Measurements from ENCODE around the gene KCNMB1.

The KCNMB1 gene

DNA sequence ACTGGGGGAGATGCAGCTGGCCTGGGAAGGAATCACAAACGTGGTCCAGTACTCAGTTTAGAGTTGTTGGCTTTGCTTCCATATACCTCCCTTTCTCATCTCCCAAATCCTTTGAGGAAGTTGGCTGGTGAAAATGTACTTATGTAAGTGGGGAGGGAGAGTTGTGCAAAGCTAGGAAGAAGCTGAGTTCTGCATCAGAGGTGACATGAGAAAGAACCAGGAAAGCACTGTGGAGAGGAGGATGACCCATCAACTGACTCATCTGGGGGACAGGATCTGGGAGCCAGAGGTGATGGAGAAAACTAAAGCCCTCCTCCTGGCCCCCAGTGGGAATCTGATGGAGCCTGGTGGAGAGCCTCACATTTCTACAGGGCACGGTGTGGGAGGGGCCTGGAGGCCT, 16.2 kb downstream of the KCNMB1 start:
- no peak for DNase-seq

- DNase-seq: no peak
Measured at GRCh38 chr5:170368586-170368985, 20.6 kb downstream of the KCNMB1 start.

GRCh38 chr5:170366276-170366675, 22.9 kb downstream of the KCNMB1 start:
- no peak for DNase-seq

DNA sequence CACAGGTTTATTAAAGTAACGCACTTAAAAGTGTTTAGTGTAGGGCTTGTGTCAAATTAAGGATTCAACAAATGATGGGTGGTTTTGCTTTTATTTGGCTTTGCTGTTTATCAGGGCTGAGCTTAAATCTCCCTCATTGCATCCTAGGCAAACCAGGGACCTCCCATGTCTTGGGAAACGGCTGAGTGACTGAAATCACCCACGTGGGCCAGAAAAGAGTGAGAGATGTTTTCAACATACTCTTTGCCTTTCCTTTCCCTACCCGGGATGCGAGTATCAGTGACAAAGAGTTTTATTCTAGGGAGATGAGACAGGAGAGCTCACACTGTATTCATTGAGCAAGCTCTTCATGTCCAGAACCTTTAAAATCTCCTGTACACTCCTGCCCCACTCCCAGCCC, 23.3 kb downstream of the KCNMB1 start:
- no peak for DNase-seq

GRCh38 chr5:170365011-170365410, 24.2 kb downstream of the KCNMB1 start:
- no peak for DNase-seq

DNA sequence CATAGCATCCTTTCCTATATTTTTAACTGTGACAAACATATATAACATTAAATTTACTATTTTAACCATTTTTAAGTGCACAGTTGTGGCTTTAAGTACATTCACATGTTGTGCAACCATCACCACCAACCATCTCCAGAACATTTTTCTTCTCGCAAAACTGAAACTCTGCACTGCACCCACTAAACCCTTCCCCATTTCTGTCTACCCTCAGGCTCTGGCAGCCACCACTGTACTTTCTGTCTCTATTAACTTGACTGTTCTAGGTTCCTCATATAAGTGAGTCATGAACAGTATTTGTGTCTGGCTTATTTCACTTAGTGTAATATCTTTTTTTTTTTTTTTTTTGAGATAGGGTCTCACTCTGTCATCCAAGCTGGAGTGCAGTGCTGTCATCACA, 25.5 kb downstream of the KCNMB1 start:
- no peak for DNase-seq

DNA sequence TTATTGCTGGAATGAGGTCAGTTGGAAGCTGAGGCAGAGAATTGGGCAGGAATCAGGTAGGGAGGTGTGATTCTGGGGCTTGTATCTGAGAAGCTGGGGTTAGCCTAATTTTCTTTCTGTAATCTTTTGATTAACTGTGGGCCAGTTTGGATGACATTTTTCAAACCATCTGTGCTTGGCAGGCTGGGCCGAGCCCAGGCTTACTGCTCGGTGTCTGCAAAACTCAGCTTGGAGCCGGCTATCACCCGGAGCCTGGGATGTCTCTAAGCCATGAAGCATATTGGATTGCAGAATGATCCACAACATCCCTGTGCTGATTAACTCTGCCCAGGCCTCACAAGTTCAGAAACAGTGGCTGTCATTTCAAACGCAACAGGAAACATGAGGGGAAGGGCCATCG, 26.5 kb downstream of the KCNMB1 start:
- DNase-seq: no peak

DNA sequence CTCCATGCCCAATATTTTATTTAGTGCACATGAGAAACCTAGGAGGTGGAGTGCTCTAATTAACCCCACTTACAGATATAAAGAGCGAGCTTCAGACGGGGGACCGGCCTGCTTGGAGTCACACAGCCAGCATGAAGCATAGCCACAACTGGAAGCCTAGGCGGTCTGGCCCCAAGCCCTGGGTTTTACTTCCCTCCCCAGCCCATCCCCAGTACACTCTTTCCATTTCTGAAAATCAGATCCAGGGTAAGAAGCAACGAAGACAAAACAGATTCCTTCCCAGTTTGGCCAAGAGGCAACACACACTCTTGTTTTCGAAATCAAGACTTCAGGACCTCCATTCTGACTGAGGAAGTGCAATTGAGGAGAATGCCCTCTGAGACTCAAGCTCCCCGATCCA, 27.1 kb downstream of the KCNMB1 start:
- no peak for DNase-seq

- DNase-seq: no peak
Measured at GRCh38 chr5:170361616-170362015, 27.6 kb downstream of the KCNMB1 start.

DNA sequence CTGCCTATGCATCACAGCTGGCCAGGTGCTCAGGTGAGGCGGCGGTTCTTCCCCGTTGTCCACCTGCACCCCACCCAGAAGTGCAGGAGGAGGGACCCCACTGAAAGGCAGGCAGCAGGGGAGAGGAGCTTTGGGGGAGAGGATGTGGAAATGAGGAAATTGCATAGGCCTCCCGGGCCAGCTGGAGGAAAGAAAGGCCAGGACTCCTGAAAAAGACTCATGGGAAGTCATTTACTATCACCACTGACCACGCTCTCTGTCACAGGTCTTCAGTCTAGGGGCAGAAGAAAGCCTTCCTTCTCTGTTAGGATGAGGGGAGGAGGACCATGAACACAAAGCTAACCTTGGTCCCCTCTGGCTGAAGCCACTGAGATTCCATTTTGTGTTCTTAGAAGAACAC, 28.1 kb downstream of the KCNMB1 start:
- no peak for DNase-seq

DNA sequence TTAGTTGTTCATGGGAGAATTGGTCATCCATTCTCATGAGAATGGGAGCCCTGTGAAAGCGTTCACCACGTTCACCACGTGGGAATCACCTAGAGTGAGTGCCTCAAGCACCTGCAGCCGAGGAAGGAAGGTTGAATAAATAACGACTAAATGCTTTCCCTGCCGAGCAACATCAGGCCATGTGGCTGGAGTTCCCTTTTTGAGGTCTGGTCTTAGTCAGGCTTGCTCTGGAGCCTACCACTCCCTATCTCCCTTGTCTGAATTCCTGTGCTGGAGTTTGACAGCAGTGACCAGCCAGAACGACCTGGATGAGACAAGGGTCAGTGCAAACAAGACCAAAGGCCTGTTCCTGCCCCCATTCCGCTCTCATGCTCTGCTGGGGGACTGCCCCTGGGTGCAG, 28.5 kb downstream of the KCNMB1 start:
- DNase-seq: no peak

GRCh38 chr5:170357955-170358444, 31.2 kb downstream of the KCNMB1 start:
- DNase-seq: no peak

DNA sequence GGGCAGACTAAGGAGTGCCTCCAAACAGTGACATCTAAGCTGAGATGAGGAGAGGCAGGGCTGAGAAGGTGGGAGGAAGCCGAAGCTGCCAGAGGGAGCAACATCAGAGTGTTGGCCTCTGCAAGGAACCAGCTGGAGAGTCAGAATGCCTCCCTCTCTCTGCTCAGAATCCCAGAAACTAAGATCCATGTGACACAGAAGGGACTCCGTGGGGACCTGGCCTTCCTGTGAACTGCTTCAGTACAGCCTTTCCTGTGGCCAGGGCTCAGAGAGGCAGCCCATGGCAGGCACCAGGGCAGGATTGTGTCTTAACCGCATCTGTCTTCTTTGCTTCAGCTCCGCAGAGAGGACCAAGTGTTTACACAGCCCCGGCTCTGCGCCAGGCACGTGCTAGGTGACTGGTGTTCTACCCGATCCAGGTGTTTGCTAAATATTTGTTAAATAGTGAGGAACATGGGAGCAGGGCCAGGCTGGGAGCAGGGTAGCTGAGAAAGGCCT, 33.5 kb downstream of the KCNMB1 start:
- no peak for DNase-seq

DNA sequence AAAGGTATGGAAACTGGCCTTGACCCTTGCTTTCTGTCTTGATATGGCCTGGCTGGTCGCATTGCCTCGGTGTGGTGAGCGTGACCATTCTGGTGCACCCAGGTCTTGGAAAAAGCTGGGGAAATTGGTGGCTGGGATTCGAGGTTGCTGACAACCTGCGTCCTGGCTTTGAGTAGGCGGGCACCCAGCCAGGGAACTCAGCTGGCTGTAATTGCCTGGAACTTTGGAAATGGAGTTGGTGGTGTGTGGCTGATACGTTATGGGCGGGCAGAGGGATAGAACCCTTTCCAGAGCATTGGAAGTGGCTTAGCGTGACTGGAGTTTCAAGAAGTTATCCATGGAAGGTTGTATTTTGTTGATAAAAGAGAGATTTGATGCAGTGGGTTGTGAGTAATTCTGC, 35.2 kb downstream of the KCNMB1 start:
- no peak for DNase-seq

DNA sequence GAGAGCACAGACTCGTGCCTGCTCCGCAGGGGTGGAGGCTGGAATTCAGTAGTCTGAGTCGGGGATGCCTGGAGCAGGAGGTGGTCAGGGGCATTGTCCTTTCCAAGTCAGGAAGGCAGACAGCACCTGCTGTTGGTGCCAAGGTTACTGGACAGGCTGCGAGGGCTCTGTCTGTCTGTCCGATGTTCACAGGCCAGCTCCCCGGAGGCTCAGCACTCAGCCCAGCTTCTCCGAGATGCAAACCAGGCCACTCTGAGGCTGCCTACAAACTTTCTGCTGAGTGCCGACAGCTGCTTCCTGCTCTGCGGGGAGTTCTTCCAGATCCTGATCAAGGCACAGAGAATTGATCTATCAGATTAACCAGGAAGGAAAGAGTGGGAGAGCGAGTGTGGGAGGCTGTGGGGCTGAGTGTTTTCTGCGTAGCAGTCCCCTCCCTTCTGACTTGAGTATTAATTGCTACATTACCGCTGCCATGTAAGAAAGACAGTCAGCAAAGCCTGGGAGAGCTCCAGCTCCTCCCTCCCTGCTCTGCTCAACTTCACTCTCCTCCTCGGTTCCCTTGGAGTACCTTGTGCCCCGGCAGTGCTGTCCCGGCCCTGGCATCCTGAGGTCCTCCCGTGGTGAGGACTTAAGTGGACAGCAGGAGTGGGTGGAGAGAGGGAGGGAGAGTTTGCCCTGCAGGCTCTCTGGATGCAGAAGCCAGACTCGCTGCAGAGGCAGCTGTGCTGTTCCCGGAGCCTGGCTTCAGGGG, 36.0 kb downstream of the KCNMB1 start:
- DNase-seq: no peak

DNA sequence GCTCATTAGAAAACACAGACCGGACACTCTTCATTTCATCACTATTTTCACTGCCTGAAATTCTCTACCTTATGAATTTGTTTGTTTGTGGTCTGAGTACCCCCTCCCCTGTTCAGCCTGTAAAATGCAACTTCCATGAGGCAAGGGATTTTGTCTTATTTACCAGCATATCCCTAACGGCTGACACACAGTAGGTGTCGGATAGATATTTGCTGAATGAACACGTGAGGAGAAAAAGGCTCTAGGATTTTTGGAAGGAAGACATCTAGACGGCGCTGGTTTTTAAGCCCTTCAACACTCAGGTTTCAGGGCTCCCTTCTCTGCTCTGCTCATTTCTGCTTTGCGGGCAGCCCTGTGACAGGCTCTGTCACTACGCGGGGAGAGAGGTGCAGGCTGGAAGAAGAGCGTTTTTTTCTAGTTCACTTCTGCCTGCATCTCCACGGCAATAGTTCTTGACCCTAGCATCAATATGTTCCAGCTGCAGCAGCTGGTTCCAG, 41.0 kb downstream of the KCNMB1 start:
- no peak for DNase-seq

GRCh38 chr5:170347022-170347567, 42.1 kb downstream of the KCNMB1 start:
- DNase-seq: no peak

- DNase-seq: no peak
Measured at GRCh38 chr5:170345971-170346370, 43.2 kb downstream of the KCNMB1 start.

DNA sequence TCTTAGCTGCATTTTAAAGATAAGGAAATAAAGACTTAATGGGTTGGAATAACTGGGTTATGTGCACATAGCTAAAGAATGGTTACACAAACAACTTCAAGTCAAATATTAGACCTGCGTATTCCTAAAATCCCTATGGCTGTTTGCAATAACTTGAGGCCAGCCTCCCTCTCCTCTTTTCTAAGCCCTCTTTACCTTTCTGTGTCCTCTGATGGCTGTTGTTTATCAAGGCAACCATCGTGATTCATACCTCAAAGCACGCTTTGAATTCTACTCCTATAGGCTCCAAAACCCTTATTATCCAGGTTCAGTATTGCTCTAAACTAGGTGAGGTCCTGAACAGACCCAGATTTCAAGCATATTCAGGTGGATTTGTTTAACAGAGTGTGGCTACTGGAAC, 46.0 kb downstream of the KCNMB1 start:
- no peak for DNase-seq

DNA sequence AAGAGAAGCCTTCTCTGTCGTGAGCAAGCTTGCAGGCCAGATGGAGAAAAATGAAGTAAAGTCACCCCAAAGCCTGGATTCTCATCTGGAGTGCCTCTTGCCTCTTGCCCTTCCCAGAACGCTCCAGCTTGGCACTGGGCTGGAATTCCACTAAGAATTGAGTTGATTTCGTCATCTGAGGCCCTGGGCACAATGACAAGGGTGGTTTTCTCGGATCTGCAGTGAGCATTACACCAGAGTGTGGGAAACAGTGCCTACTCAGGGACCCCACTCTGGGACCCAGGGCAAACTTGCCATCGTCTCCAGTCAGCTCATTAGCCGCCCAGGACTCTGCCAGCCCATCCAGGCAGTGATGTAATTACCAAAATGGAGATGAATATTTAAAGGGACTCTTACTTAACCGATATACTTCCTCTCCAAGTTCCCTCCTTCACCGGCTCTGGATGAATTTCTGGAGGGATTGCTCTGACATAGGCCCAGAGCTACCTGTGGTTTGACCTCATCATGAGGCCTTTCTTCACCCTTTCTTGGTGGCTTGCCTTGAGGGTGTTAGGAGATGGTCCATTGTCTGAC, 46.9 kb downstream of the KCNMB1 start:
- DNase-seq: no peak

GRCh38 chr5:170341545-170341944, 47.6 kb downstream of the KCNMB1 start:
- DNase-seq: no peak

DNA sequence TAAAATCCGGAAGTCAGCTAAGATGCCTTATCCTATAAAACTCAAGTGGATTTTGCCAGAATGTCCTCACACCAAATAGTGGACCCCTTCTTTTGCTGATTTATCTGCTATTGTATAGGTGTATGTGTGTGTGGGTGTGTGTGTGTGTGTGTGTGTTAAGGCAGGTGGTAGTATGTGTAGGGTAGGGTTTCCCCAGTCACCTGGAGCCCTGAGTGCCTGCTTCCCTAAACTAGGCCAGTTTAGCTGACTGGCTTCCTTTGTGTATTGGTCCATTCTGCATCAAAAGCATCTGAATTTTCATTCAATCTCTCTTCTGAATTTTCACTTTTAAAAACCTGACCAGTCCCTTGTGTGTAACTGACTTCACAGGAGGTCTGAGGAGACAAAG, 49.4 kb downstream of the KCNMB1 start:
- no peak for DNase-seq

DNA sequence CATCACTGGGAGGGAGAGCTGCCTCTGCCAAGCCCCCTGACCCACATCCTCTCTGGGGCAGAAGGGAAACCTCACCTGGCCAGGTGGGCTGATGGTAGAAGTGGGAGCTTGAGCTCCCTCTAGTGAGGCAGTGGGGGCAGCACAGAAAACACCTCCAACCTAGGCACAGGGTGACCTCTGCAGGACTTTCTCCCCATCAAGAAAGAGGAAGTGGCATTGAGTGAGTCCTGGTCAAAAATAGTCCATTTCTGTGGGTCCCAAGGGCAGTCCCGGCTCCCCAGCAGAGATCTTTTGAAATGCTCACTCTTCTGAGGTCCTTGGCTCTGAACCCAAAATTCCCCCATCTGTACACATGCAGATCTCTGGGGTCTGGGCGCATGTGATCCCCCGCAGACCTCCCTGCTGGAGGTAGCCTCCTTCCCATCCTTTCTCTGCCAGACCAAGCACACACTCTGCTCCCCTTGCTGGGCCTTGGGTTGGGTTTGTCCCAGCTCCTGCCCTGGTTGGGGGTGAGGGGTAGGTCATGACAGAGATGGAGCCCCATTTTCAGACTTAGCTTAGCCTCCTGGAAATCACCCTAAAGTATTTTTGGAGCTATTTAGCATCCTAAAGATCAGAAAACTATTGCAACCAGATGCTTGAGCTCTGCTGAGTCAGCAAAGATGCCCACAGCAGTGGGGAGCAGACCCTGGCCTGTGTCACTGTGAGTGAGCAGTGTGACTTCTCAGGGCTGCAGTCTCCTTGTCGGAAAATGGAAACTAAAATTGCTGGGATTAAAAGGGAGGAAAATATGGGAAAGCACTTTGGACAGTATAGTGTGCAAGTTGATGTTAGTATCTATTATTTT, 50.0 kb downstream of the KCNMB1 start:
- no peak for DNase-seq
